ENCODE data around the gene TRANK1. TPM values are rescaled to one million over a fixed set of nuclear protein-coding genes. Genes with fewer than 3 reads are reported as not detected.

TRANK1 gene
- total RNA-seq, 1 experiment from 2014 or later: 1.1 TPM

- POLR2A ChIA-PET: no interaction called here
- Histone ChIP-seq H3K79me2 (ENCODE audit: insufficient read depth, low read length) (no peaks in the 10 kb centered on the region), H3K9me2 (ENCODE audit: insufficient read depth) (no peaks in the 10 kb centered on the region), H3K4me1 (ENCODE audit: control insufficient read depth in 1 of 2, insufficient read depth in 2 of 2, low read length in 2 of 2) (peaks cover 0 to 4% of the 10 kb centered on the region in 2 experiments; a peak in 1 of 4 replicates), H3K36me3 (ENCODE audit: control insufficient read depth in 1 of 2, insufficient read depth in 2 of 2, low read length in 2 of 2) (no peaks in the 10 kb centered on the region), H3K4me3 (replicated peaks in 1 of 2; ENCODE audit: low read depth in 1 of 2, low read length in 2 of 2) (no peak overlapping the region), H3K27ac (ENCODE audit: low read depth, low read length) (no peak overlapping the region), H3K27me3 (ENCODE audit: insufficient read depth, low read length) (no peaks in the 10 kb centered on the region), H3K9ac (ENCODE audit: low read length) (no peak overlapping the region), H3K9me3 (ENCODE audit: control insufficient read depth in 1 of 2, insufficient read depth in 1 of 2, low read depth in 1 of 2, low read length in 2 of 2) (no peaks in the 10 kb centered on the region), H2AFZ (ENCODE audit: low read depth, low read length, poor library complexity, severe bottlenecking) (no peak overlapping the region), H3K4me2 (ENCODE audit: low read length) (no peak overlapping the region), H4K20me1 (ENCODE audit: insufficient read depth) (no peaks in the 10 kb centered on the region)
- no TSS peak for BruUV-seq (replicated peaks)
- RAD21 ChIA-PET (ENCODE audit: low non-redundant PET in 1 of 2, low total read pairs in 2 of 2, uncharacterized antibody in 2 of 2, unreplicated experiment in 2 of 2): no interaction called here
- DNase-seq (ENCODE audit: low read depth, low spot score) (no peak), ATAC-seq (no peak)
- intact Hi-C loops (cut with micrococcal nuclease): no loop called here
- CTCF ChIA-PET: no interaction called here
- TF ChIP-seq SRF (IDR thresholded peaks at IDR 0.05; ENCODE audit: low read depth) (no peak), ZNF274 (IDR thresholded peaks at IDR 0.05; ENCODE audit: low read depth, low read length) (no peak), FOSL1 (IDR thresholded peaks at IDR 0.05; ENCODE audit: low read depth) (no peak), ZBTB33 (IDR thresholded peaks at IDR 0.05; ENCODE audit: extremely low read depth, insufficient replicate concordance, low read length) (no peak), TCF7L2 (IDR thresholded peaks at IDR 0.05; ENCODE audit: borderline replicate concordance, extremely low read depth, insufficient read depth, insufficient read length) (no peak), ZFX (IDR thresholded peaks at IDR 0.05) (no peak), CEBPB (IDR thresholded peaks at IDR 0.05; ENCODE audit: low read depth) (no peak), ATF3 (IDR thresholded peaks at IDR 0.05) (no peak), CBX3 (IDR thresholded peaks at IDR 0.05; ENCODE audit: low read depth) (no peak), REST (IDR thresholded peaks at IDR 0.05; ENCODE audit: low read depth) (no peak), JUND (IDR thresholded peaks at IDR 0.05) (no peak), SP1 (IDR thresholded peaks at IDR 0.05; ENCODE audit: low read depth) (no peak), RAD21 (IDR thresholded peaks at IDR 0.05; ENCODE audit: low read depth) (no peak), MAX (IDR thresholded peaks at IDR 0.05) (no peak)
Measured at GRCh38 chr3:36906504-36907149, 38.2 kb downstream of the TRANK1 start.
